Mesendoderm (in vitro differentiated cells): ENCODE data around the gene POFUT1.

Experiments used
- DNase-seq: peaks from one replicate; pipeline ENCODE4 v3.0.0; 2013
- H2AK5ac ChIP-seq: 2 replicates; pipeline ENCODE4 v1.6.1; 2013; ENCODE audit warnings: low read length, inconsistent platforms
- H2BK120ac ChIP-seq: 2 replicates; pipeline ENCODE4 v1.6.1; 2013; ENCODE audit warnings: low read depth, mild to moderate bottlenecking, low read length, moderate library complexity, mixed read lengths
- H2BK15ac ChIP-seq: replicated peaks from 2 replicates; pipeline ENCODE4 v1.6.1; 2013; ENCODE audit warnings: low read depth, mild to moderate bottlenecking, moderate library complexity
- H2BK5ac ChIP-seq: 2 replicates; pipeline ENCODE4 v1.6.1; 2013; ENCODE audit warnings: low read length, inconsistent platforms
- H3K18ac ChIP-seq: 2 replicates; pipeline ENCODE4 v1.6.1; 2013; ENCODE audit warnings: mild to moderate bottlenecking, low read length, mixed read lengths
- H3K23ac ChIP-seq: one replicate; pipeline ENCODE4 v1.6.1; 2013; ENCODE audit warnings: low read length
- H3K27ac ChIP-seq: 2 replicates; pipeline ENCODE4 v1.5.1; 2013; ENCODE audit warnings: low read depth, mild to moderate bottlenecking, inconsistent platforms, low read length, moderate library complexity
- H3K27me3 ChIP-seq: 2 replicates; pipeline ENCODE4 v1.6.1; 2013; ENCODE audit warnings: low read length, control low read depth, mild to moderate bottlenecking, inconsistent platforms; ENCODE audit not compliant: insufficient read depth, poor library complexity
- H3K36me3 ChIP-seq: 2 replicates; pipeline ENCODE4 v1.6.1; 2013; ENCODE audit warnings: low read length, inconsistent platforms; ENCODE audit not compliant: control insufficient read depth, insufficient read depth
- H3K4ac ChIP-seq: one replicate; pipeline ENCODE4 v1.6.1; 2013; ENCODE audit warnings: low read depth, mild to moderate bottlenecking, low read length, moderate library complexity
- H3K4me1 ChIP-seq: 2 replicates; pipeline ENCODE4 v1.6.1; 2013; ENCODE audit warnings: low read depth, low read length, inconsistent platforms; ENCODE audit not compliant: control insufficient read depth
- H3K4me2 ChIP-seq: 2 replicates; pipeline ENCODE4 v1.6.1; 2013; ENCODE audit warnings: low read length
- H3K4me3 ChIP-seq: 2 replicates; pipeline ENCODE4 v1.5.1; 2013; ENCODE audit warnings: mild to moderate bottlenecking, low read length
- H3K56ac ChIP-seq: one replicate; pipeline ENCODE4 v1.6.1; 2013; ENCODE audit warnings: low read length
- H3K79me1 ChIP-seq: 2 replicates; pipeline ENCODE4 v1.6.1; 2013; ENCODE audit warnings: low read length, inconsistent platforms
- H3K79me2 ChIP-seq: 2 replicates; pipeline ENCODE4 v1.6.1; 2013; ENCODE audit warnings: mild to moderate bottlenecking, low read length; ENCODE audit not compliant: control insufficient read depth, insufficient read depth
- H3K9ac ChIP-seq: 2 replicates; pipeline ENCODE4 v1.6.1; 2013; ENCODE audit warnings: low read length, inconsistent platforms
- H4K5ac ChIP-seq: one replicate; pipeline ENCODE4 v1.6.1; 2013; ENCODE audit warnings: low read length
- H4K8ac ChIP-seq: one replicate; pipeline ENCODE4 v1.6.1; 2013; ENCODE audit warnings: low read depth, mild to moderate bottlenecking, control low read depth, low read length, moderate library complexity
- WGBS: extraction: QIAGEN DNeasy Blood & Tissue Kit; methylation state at CpG from one replicate; pipeline ENCODE4 v1.1.7; 2013; ENCODE audit warnings: low lambda C conversion rate, missing lambda C conversion rate; ENCODE audit not compliant: insufficient coverage; ENCODE audit errors: extremely low coverage; 5-methylcytosine and 5-hydroxymethylcytosine counted together

The POFUT1 gene

DNA sequence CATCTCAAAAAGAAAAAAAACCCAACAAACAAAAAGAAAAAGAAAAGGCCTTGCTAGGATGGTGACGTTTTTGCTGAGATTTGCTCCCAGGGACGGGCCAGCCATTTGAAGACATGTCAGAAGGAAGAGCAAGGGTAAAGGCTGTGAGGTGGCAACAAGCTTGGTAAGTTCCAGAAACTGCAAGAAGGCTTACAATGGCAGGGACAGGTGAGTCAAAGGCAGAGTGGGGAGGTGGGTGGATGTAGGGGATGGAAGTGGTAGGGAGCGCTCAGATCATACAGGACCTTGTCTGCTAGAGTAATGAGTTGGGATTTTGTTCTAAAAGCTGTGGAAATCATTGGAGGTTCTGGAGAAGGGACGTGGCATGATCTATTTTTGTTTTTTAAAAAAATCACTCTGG, 74.0 kb downstream of the POFUT1 start:
- Histone ChIP-seq H3K23ac (no peak overlapping the region), H3K4ac (no peak overlapping the region), H4K5ac (no peak overlapping the region), H2BK5ac (no peak overlapping the region), H3K56ac (no peak overlapping the region), H3K36me3 (no peaks in the 10 kb centered on the region), H2BK15ac (no peak overlapping the region), H3K27ac (no peak overlapping the region), H2AK5ac (no peak overlapping the region), H3K4me3 (no peak overlapping the region), H3K4me1 (peaks cover 6% of the 10 kb centered on the region), H3K18ac (no peak overlapping the region), H3K4me2 (no peak overlapping the region), H3K27me3 (no peaks in the 10 kb centered on the region), H3K79me1 (peaks cover 5% of the 10 kb centered on the region), H3K9ac (no peak overlapping the region), H4K8ac (no peak overlapping the region), H3K79me2 (no peaks in the 10 kb centered on the region), H2BK120ac (no peak overlapping the region)
- WGBS = no CpG with 5 or more reads among the region's 4 CpGs
- no peak for DNase-seq

DNA sequence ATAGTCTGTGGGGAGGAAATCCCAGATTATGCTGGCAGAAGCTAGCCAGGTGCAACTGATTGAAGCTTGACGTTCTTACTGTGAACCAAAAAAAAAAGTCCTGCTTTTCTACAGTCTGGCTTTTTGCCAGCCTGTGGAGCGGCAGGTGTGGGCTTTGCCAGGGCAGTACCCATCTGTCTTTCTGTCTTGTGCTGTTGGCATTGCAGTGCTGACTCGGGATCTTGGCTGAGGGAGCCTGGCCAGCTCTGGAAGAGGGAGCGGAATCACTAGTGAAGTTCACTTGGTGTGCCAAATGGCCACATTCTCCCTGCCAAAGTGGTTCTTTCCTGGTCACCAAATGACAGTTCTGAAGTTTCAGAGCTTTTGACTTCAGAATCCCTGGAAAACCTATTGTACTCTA, 74.8 kb downstream of the POFUT1 start:
- H3K4me3 ChIP-seq = no peak overlapping the region
- no peak overlapping the region for H3K4ac ChIP-seq
- H3K9ac ChIP-seq = no peak overlapping the region
- H4K5ac ChIP-seq = no peak overlapping the region
- H3K4me2 ChIP-seq = no peak overlapping the region
- no peak overlapping the region for H3K56ac ChIP-seq
- H3K18ac ChIP-seq = no peak overlapping the region
- no peak overlapping the region for H3K27ac ChIP-seq
- no peaks in the 10 kb centered on the region for H3K79me2 ChIP-seq
- no peaks in the 10 kb centered on the region for H3K36me3 ChIP-seq
- H3K4me1 ChIP-seq = peaks cover 4% of the 10 kb centered on the region
- H3K79me1 ChIP-seq = peaks cover 5% of the 10 kb centered on the region
- DNase-seq = no peak
- no peak overlapping the region for H2AK5ac ChIP-seq
- H3K27me3 ChIP-seq = no peaks in the 10 kb centered on the region
- H2BK5ac ChIP-seq = no peak overlapping the region
- no CpG with 5 or more reads among the region's 4 CpGs for WGBS
- H3K23ac ChIP-seq = no peak overlapping the region
- no peak overlapping the region for H2BK120ac ChIP-seq
- no peak overlapping the region for H4K8ac ChIP-seq
- no peak overlapping the region for H2BK15ac ChIP-seq

DNA sequence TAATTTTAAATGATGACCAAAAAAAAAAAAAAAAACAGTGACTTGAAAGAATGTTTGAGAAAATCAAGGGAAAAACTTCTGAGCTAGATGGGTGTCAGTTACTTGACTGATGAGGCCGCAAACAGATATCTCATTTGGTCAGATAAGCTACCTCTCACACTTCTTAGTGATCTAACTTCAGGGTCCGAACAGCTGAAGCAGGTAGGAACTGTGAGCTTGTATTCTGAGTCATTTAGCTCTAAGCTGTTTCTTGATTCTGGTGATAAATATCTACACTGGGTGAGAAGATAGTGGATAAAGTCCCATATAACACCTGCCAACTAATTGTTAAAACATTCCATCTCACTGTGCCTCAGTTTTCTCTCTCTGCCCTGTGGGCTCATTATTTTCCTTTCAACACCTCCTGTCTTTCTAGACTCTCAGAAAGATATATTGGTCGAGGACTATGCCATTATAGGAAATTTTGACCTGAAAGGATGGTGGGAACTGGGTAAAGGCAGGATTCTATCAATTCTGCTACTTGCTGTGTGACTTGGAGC, 77.5 kb downstream of the POFUT1 start:
- H3K79me2 ChIP-seq = no peaks in the 10 kb centered on the region
- H3K27ac ChIP-seq = no peak overlapping the region
- H3K79me1 ChIP-seq = no peaks in the 10 kb centered on the region
- H3K9ac ChIP-seq = no peak overlapping the region
- H3K4ac ChIP-seq = no peak overlapping the region
- no peak overlapping the region for H2BK120ac ChIP-seq
- no peak overlapping the region for H2BK5ac ChIP-seq
- H3K4me3 ChIP-seq = no peak overlapping the region
- no peak overlapping the region for H3K23ac ChIP-seq
- H3K56ac ChIP-seq = no peak overlapping the region
- H3K4me2 ChIP-seq = no peak overlapping the region
- DNase-seq = no peak
- no peak overlapping the region for H4K5ac ChIP-seq
- no peak overlapping the region for H2BK15ac ChIP-seq
- no peaks in the 10 kb centered on the region for H3K4me1 ChIP-seq
- no peak overlapping the region for H4K8ac ChIP-seq
- no peak overlapping the region for H3K18ac ChIP-seq
- no peaks in the 10 kb centered on the region for H3K36me3 ChIP-seq
- no peak overlapping the region for H2AK5ac ChIP-seq
- no CpG with 5 or more reads among the region's 3 CpGs for WGBS
- no peaks in the 10 kb centered on the region for H3K27me3 ChIP-seq

DNA sequence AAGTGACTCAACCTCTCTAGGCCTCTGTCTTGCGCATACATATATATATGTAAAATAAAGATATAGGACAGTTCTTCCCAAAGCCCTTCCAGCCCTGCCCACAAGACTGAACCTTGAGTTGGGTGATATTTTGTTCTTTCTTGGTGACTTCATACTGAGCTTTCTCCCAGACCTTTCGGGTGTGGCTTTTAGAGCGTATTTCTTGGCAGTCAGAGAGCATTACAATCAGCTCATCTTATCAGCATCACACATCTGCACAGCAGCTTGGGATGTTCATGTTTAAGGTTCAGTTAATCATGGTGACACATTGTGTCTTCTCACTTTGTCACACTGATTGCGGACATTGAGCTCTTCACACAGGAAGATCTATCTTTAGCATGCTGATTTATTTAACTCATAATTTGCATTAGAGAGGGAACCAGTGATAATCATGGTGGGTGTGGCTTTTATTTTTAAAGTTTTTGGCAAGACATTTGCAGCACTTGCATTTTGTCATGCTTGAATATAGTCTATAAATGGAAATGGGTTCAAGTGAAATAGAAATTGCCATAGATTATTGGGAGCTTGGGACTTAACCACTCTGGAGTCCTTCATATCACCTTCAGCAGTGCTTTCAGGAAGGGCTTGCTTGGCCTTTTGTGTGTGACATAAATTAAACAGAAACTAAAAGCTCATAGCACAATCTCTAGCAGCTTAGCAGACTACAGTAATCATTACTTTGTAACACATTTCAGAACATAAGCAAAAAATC, 78.1 kb downstream of the POFUT1 start:
- no peaks in the 10 kb centered on the region for H3K36me3 ChIP-seq
- H3K23ac ChIP-seq = no peak overlapping the region
- H3K79me1 ChIP-seq = no peaks in the 10 kb centered on the region
- H3K4me3 ChIP-seq = no peak overlapping the region
- no peak overlapping the region for H3K4me2 ChIP-seq
- H3K9ac ChIP-seq = no peak overlapping the region
- no CpG with 5 or more reads among the region's 4 CpGs for WGBS
- no peak overlapping the region for H3K56ac ChIP-seq
- H3K4ac ChIP-seq = no peak overlapping the region
- no peaks in the 10 kb centered on the region for H3K4me1 ChIP-seq
- no peak overlapping the region for H2BK120ac ChIP-seq
- H3K27ac ChIP-seq = no peak overlapping the region
- H2AK5ac ChIP-seq = no peak overlapping the region
- no peaks in the 10 kb centered on the region for H3K79me2 ChIP-seq
- H4K8ac ChIP-seq = no peak overlapping the region
- no peak overlapping the region for H4K5ac ChIP-seq
- no peak overlapping the region for H2BK15ac ChIP-seq
- no peak overlapping the region for H3K18ac ChIP-seq
- H2BK5ac ChIP-seq = no peak overlapping the region
- no peaks in the 10 kb centered on the region for H3K27me3 ChIP-seq
- DNase-seq = no peak

DNA sequence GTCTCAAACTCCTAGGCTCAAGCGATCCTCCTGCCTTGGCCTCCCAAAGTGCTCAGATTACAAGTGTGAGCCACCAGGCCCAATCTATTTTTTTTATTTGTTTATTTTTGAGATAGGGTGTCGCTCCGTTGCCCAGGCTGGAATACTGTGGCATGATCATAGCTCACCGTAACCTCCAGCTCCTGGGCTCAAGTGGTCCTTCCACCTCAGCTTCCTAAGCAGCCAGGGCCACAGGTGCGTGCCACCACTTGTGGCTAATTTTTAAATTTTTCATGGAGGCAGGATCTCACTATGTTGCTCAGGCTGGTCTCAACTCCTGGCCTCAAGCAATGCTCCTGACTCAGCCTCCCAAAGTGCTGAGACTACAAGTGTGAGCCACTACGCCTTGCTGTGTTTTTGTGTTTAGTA, 79.6 kb downstream of the POFUT1 start:
- Histone ChIP-seq H3K4me1 (no peaks in the 10 kb centered on the region), H2BK120ac (no peak overlapping the region), H3K27me3 (no peaks in the 10 kb centered on the region), H4K5ac (no peak overlapping the region), H3K4ac (no peak overlapping the region), H3K23ac (no peak overlapping the region), H3K79me1 (no peaks in the 10 kb centered on the region), H3K4me2 (no peak overlapping the region), H3K4me3 (no peak overlapping the region), H2BK5ac (no peak overlapping the region), H3K36me3 (no peaks in the 10 kb centered on the region), H2AK5ac (no peak overlapping the region), H2BK15ac (no peak overlapping the region), H4K8ac (no peak overlapping the region), H3K18ac (no peak overlapping the region), H3K79me2 (no peaks in the 10 kb centered on the region), H3K56ac (no peak overlapping the region), H3K27ac (no peak overlapping the region), H3K9ac (no peak overlapping the region)
- no peak for DNase-seq
- WGBS = no CpG with 5 or more reads among the region's 6 CpGs
